B cell (primary cell): ENCODE data around the gene ADAMTS13. TPM values are rescaled to one million over a fixed set of nuclear protein-coding genes. Genes with fewer than 3 reads are reported as not detected.

Experiments
- ATAC-seq: fragments of 200-7000 bp; cut with Tn5 transposase; one replicate; pipeline ENCODE4 v1.10.0; 2021; ENCODE audit warnings: low read depth, mild to moderate bottlenecking, moderate number of reproducible peaks, moderate library complexity
- CTCF ChIA-PET: fragments of 350-600 bp; sonication (Branson Sonifier 250); formaldehyde crosslinking; loops from one replicate; lab custom pipeline; 2021; ENCODE audit warnings: antibody characterized with exemption, inconsistent platforms; lab: Charles Lee
- POLR2A ChIA-PET: fragments of 350-600 bp; sonication (Branson Sonifier 250); formaldehyde crosslinking; loops from one replicate; lab custom pipeline; 2021; ENCODE audit warnings: antibody characterized with exemption; lab: Charles Lee
- DNase-seq: peaks from one replicate; pipeline ENCODE4 v3.0.0; 2013
- H2AFZ ChIP-seq: 2 replicates; pipeline ENCODE4 v1.6.1; 2012; ENCODE audit warnings: mild to moderate bottlenecking, low read depth, low read length; ENCODE audit not compliant: insufficient read depth, poor library complexity, severe bottlenecking
- H3K27ac ChIP-seq, 2 donors: 1 replicate in 1 of 2; 2 replicates in 1 of 2; pipeline ENCODE4 v1.5.1; 2012 to 2013; ENCODE audit warnings: low read length in 2 of 2, mild to moderate bottlenecking in 2 of 2, moderate library complexity in 1 of 2
- H3K27me3 ChIP-seq, 4 experiments: fragments of 200-600 bp in 1 of 4; sonication (generic) in 1 of 4; replicated peaks in 1 of 4; 1 replicate in 2 of 4; 2 replicates in 2 of 4; pipeline versions ENCODE4 v1.6.1 to v1.7.0; 2013 to 2016; ENCODE audit warnings: low read length in 3 of 4, mild to moderate bottlenecking in 2 of 4, mixed read lengths in 1 of 4, moderate library complexity in 1 of 4; ENCODE audit not compliant: insufficient read depth in 4 of 4, control insufficient read depth in 3 of 4; ENCODE audit errors: control extremely low read depth in 1 of 4
- H3K36me3 ChIP-seq, 2 experiments: replicated peaks in 1 of 2; 1 replicate in 1 of 2; 2 replicates in 1 of 2; pipeline versions ENCODE4 v1.6.1 to v1.7.1; 2013; ENCODE audit warnings: low read length in 1 of 2; ENCODE audit not compliant: insufficient read depth in 2 of 2, control insufficient read depth in 1 of 2; ENCODE audit errors: control extremely low read depth in 1 of 2, extremely low read depth in 1 of 2
- H3K4me1 ChIP-seq, 2 donors: fragments of 200-600 bp in 1 of 2; sonication (generic) in 1 of 2; 1 replicate in 1 of 2; 2 replicates in 1 of 2; pipeline versions ENCODE4 v1.5.1 to v1.6.1; 2013 to 2017; ENCODE audit warnings: low read length in 2 of 2; ENCODE audit not compliant: control insufficient read depth in 2 of 2, insufficient read depth in 2 of 2
- H3K4me2 ChIP-seq: replicated peaks from 2 replicates; pipeline ENCODE3; 2012; ENCODE audit warnings: mild to moderate bottlenecking, low read depth, low read length; ENCODE audit not compliant: poor library complexity, severe bottlenecking
- H3K4me3 ChIP-seq, 5 experiments: fragments of 200-600 bp in 1 of 5; sonication (generic) in 1 of 5; 1 replicate in 3 of 5; 2 replicates in 2 of 5; pipeline versions ENCODE4 v1.5.1 to v1.7.0; 2011 to 2016; ENCODE audit warnings: low read length in 4 of 5, mild to moderate bottlenecking in 4 of 5, low read depth in 2 of 5, control low read depth in 1 of 5, moderate library complexity in 1 of 5; ENCODE audit not compliant: insufficient read depth in 1 of 5; ENCODE audit errors: control extremely low read depth in 1 of 5, extremely low read depth in 1 of 5
- H3K79me2 ChIP-seq: fragments of 200-600 bp; sonication (generic); one replicate; pipeline ENCODE4 v1.6.0; 2016; ENCODE audit warnings: low read length; ENCODE audit not compliant: control insufficient read depth, insufficient read depth
- H3K9ac ChIP-seq: fragments of 200-600 bp; sonication (generic); 2 replicates; pipeline ENCODE4 v1.6.1; 2017; ENCODE audit warnings: mild to moderate bottlenecking, low read length, moderate library complexity
- H3K9me3 ChIP-seq, 3 donors: one replicate each; pipeline versions ENCODE4 v1.6.1 to v1.7.1; 2013; ENCODE audit warnings: low read length in 2 of 3; ENCODE audit not compliant: control insufficient read depth in 2 of 3, insufficient read depth in 1 of 3; ENCODE audit errors: control extremely low read depth in 1 of 3
- H4K20me1 ChIP-seq: 2 replicates; pipeline ENCODE4 v1.6.0; 2012; ENCODE audit warnings: mild to moderate bottlenecking, low read length; ENCODE audit not compliant: insufficient read depth, control insufficient read depth, poor library complexity, severe bottlenecking
- H3K27ac Mint-ChIP-seq: one replicate; pipeline ENCODE4 v1.8.0; 2021; ENCODE audit warnings: mixed read lengths
- H3K27me3 Mint-ChIP-seq: one replicate; pipeline ENCODE4 v1.8.0; 2021; ENCODE audit warnings: mixed read lengths
- H3K4me1 Mint-ChIP-seq: one replicate; pipeline ENCODE4 v1.8.0; 2021; ENCODE audit warnings: mixed read lengths
- H3K4me3 Mint-ChIP-seq: one replicate; pipeline ENCODE4 v1.8.0; 2021; ENCODE audit warnings: mixed read lengths
- H3K9me3 Mint-ChIP-seq: one replicate; pipeline ENCODE4 v1.8.0; 2022; ENCODE audit warnings: mixed read lengths; ENCODE audit not compliant: insufficient read depth
- EZH2 ChIP-seq: IDR thresholded peaks from 2 replicates; pipeline ENCODE4 v1.6.1; 2012; ENCODE audit warnings: borderline replicate concordance, low read depth, mild to moderate bottlenecking, moderate library complexity, low read length; ENCODE audit not compliant: insufficient read depth, poor library complexity, severe bottlenecking
- WGBS: methylation state at CpG from one replicate; pipeline ENCODE4 v1.1.5; 2013; ENCODE audit warnings: missing lambda C conversion rate; ENCODE audit not compliant: insufficient coverage; 5-methylcytosine and 5-hydroxymethylcytosine counted together
- intact Hi-C: fragments of 100-400 bp; cut with micrococcal nuclease; formaldehyde crosslinking; loops from one replicate; pipeline ENCODE4 v1.10.0; 2022
- polyA plus RNA-seq: library from polyadenylated mRNA; depleted of rRNA; stranded (reverse); fragments of >200 nt; gene quantifications from 2 replicates; pipeline ENCODE4 v1.2.3, GENCODE V29; 2012
- total RNA-seq, 2 donors: library from RNA; stranded (reverse); fragments of 120-200 nt in 1 of 2; gene quantifications; 1 replicate in 1 of 2; 2 replicates in 1 of 2; pipeline versions ENCODE4 v1.2.3 to v1.2.4, GENCODE V29; 2013 to 2022
- TF ChIP-seq, protein P1 (sequence below): fragments of 200-600 bp; IDR thresholded peaks from one replicate; pipeline ENCODE4 v1.8.0; 2022; ENCODE audit warnings: antibody characterized with exemption, mild to moderate bottlenecking

ADAMTS13 gene
- total and polyA plus RNA-seq, 2 donors (not counting 1 experiment from before 2014, with no cell fraction given), result 2.5 to 5.7 TPM

DNA sequence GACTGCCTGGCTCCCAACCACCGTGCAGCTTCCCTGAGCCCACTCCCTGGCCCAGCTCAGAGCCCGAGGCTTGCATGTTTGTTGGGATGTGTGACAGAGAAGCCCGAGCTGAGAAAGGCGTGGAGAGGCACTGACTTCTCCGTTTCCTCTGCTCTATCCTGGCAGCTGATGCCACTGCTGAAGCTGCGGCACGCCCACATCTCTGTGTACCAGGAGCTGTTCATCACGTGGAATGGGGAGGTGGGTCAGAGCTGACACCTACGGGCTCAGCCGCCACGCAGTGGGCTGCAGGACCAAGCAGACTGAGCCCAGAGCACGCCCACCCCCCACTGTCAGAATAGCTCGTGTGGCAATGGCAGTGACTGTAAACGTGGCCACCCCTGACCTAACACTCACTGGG lies 36.7 kb upstream of the ADAMTS13 start:
- DNase-seq, result no peak
- Histone ChIP-seq H3K36me3 (no peaks in the 10 kb centered on the region), H3K9ac (no peak overlapping the region), H3K4me1 (no peaks in the 10 kb centered on the region), H3K4me2 (no peak overlapping the region), H3K4me3 (no peak overlapping the region), H3K79me2 (no peaks in the 10 kb centered on the region), H2AFZ (no peak overlapping the region), H3K27ac (no peak overlapping the region), H4K20me1 (no peaks in the 10 kb centered on the region), H3K9me3 (no peaks in the 10 kb centered on the region), H3K27me3 (peaks cover 0 to 12% (median 0%) of the 10 kb centered on the region in 4 experiments)
- CTCF ChIA-PET, result interaction anchor here (2.2 kb wide), 1 partner anchor 199 kb away, joined by 5 read pairs; no protein-coding TSS in a partner anchor
- Mint-ChIP-seq H3K4me1 (no peaks in the 10 kb centered on the region), H3K4me3 (no peak overlapping the region), H3K27ac (no peak overlapping the region), H3K9me3 (no peaks in the 10 kb centered on the region), H3K27me3 (peaks cover 8% of the 10 kb centered on the region)
- intact Hi-C loops, result no loop called here
- 98% methylated on average over 14 of the region's 14 CpGs for WGBS
- ATAC-seq, result no peak
- POLR2A ChIA-PET, result no interaction called here
- TF ChIP-seq EZH2, result no peak
- TF ChIP-seq, protein P1, sequence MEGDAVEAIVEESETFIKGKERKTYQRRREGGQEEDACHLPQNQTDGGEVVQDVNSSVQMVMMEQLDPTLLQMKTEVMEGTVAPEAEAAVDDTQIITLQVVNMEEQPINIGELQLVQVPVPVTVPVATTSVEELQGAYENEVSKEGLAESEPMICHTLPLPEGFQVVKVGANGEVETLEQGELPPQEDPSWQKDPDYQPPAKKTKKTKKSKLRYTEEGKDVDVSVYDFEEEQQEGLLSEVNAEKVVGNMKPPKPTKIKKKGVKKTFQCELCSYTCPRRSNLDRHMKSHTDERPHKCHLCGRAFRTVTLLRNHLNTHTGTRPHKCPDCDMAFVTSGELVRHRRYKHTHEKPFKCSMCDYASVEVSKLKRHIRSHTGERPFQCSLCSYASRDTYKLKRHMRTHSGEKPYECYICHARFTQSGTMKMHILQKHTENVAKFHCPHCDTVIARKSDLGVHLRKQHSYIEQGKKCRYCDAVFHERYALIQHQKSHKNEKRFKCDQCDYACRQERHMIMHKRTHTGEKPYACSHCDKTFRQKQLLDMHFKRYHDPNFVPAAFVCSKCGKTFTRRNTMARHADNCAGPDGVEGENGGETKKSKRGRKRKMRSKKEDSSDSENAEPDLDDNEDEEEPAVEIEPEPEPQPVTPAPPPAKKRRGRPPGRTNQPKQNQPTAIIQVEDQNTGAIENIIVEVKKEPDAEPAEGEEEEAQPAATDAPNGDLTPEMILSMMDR, result no peak

DNA sequence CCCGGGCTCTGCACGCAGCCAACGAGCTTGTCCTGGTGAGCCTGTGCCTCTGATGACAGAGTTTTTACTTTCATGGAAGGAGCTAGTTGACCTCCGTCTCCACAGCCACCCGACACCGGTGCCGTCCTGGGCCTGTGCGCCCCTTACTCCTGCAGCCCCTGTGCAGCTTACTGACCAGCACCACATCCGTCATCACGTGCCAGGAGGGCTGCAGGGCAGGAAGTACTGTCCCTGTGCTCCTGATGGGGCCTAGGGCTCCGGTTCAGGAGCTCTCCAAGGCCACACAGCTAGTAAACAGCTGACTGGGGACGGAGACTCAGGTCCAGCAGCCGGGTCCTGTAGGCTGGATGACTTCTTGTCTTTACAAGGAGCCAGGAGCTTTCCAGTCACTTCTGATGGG lies 35.8 kb upstream of the ADAMTS13 start:
- intact Hi-C loops, result no loop called here
- no peak overlapping the region for H3K9ac ChIP-seq
- Mint-ChIP-seq H3K27ac (no peak overlapping the region), H3K4me3 (no peak overlapping the region), H3K27me3 (peaks cover 8% of the 10 kb centered on the region), H3K9me3 (no peaks in the 10 kb centered on the region), H3K4me1 (no peaks in the 10 kb centered on the region)
- ChIA-PET POLR2A (no interaction called here), CTCF (interaction anchor here (2.2 kb wide), 1 partner anchor 200 kb away, joined by 5 read pairs; no protein-coding TSS in a partner anchor)
- no peak for DNase-seq
- no peak for ATAC-seq
- no peak overlapping the region for H3K27ac ChIP-seq
- WGBS, result 94% methylated on average over 13 of the region's 13 CpGs
- H3K27me3 ChIP-seq, result peaks cover 0 to 12% (median 0%) of the 10 kb centered on the region in 4 experiments
- H3K79me2 ChIP-seq, result no peaks in the 10 kb centered on the region
- no peaks in the 10 kb centered on the region for H4K20me1 ChIP-seq
- no peak overlapping the region for H3K4me2 ChIP-seq
- no peaks in the 10 kb centered on the region for H3K9me3 ChIP-seq
- no peak overlapping the region for H2AFZ ChIP-seq
- H3K4me3 ChIP-seq, result no peak overlapping the region
- no peaks in the 10 kb centered on the region for H3K4me1 ChIP-seq
- no peaks in the 10 kb centered on the region for H3K36me3 ChIP-seq
- no peak for TF ChIP-seq EZH2
- TF ChIP-seq, protein P1, result no peak
